GM06990 (cell line): ENCODE data around the gene TAF11L2.
"Not testable (repeated sequence)": the region's sequence is repeated elsewhere in the genome, so short reads cannot be mapped to it uniquely, and the experiment has no call there.

ENCODE experiments used
- DNase-seq: peaks from one replicate; pipeline ENCODE4 v3.0.0-alpha.2; 2011; ENCODE audit not compliant: insufficient read length; ENCODE audit errors: extremely low read depth
- H3K27me3 ChIP-seq: replicated peaks from 2 replicates; pipeline ENCODE4 v1.6.0; 2011; ENCODE audit warnings: low read length; ENCODE audit not compliant: control insufficient read depth, insufficient read depth
- H3K36me3 ChIP-seq: 2 replicates; pipeline ENCODE4 v1.5.1; 2011; ENCODE audit warnings: low read length; ENCODE audit not compliant: control insufficient read depth, insufficient read depth
- H3K4me3 ChIP-seq: replicated peaks from 2 replicates; pipeline ENCODE4 v1.5.1; 2011; ENCODE audit warnings: low read depth, mild to moderate bottlenecking, control low read depth, low read length
- CTCF ChIP-seq: IDR thresholded peaks from 2 replicates; pipeline ENCODE4 v1.5.1; 2011; ENCODE audit warnings: low read length, control low read depth, mild to moderate bottlenecking, inconsistent platforms; ENCODE audit not compliant: insufficient read depth, poor library complexity, severe bottlenecking

TAF11L2 gene

GRCh38 chr5:17497931-17498330, at the start of gene TAF11L2:
TSS of gene TAF11L2 (plus strand) at chr5:17498231.
- not testable (repeated sequence) for H3K36me3 ChIP-seq, H3K27me3 ChIP-seq, H3K4me3 ChIP-seq, DNase-seq

- Histone ChIP-seq H3K36me3 (no peaks in the 10 kb centered on the region), H3K4me3 (no peak overlapping the region), H3K27me3 (no peaks in the 10 kb centered on the region)
- DNase-seq, result no peak
- no peak for TF ChIP-seq CTCF
Measured at GRCh38 chr5:17448877-17449276, 49.2 kb upstream of the TAF11L2 start.

- DNase-seq, result no peak
- TF ChIP-seq CTCF, result no peak
- H3K36me3 ChIP-seq, result no peaks in the 10 kb centered on the region
- no peaks in the 10 kb centered on the region for H3K27me3 ChIP-seq
- no peak overlapping the region for H3K4me3 ChIP-seq
Measured at GRCh38 chr5:17452936-17453335, 45.1 kb upstream of the TAF11L2 start.

- Histone ChIP-seq H3K4me3 (no peak overlapping the region), H3K27me3 (no peaks in the 10 kb centered on the region), H3K36me3 (no peaks in the 10 kb centered on the region)
- no peak for DNase-seq
- no peak for TF ChIP-seq CTCF
Measured at GRCh38 chr5:17455942-17456341, 42.1 kb upstream of the TAF11L2 start.

- Histone ChIP-seq H3K36me3 (no peaks in the 10 kb centered on the region), H3K4me3 (no peak overlapping the region), H3K27me3 (no peaks in the 10 kb centered on the region)
- TF ChIP-seq CTCF, result no peak
- no peak for DNase-seq
Measured at GRCh38 chr5:17461793-17462192, 36.2 kb upstream of the TAF11L2 start.

- no peak for DNase-seq
Measured at GRCh38 chr5:17463653-17464052, 34.4 kb upstream of the TAF11L2 start.

More at GRCh38 chr5:17463653-17464052, 34.4 kb upstream of the TAF11L2 start:
- H3K27me3 ChIP-seq, result no peaks in the 10 kb centered on the region
- no peaks in the 10 kb centered on the region for H3K36me3 ChIP-seq
- H3K4me3 ChIP-seq, result no peak overlapping the region
- TF ChIP-seq CTCF, result no peak
